ENCODE data around the gene IL17RA. TPM values are rescaled to one million over a fixed set of nuclear protein-coding genes. Genes with fewer than 3 reads are reported as not detected.

The IL17RA gene
- total RNA-seq, 1 experiment from 2014 or later, result 7.1 TPM

DNA sequence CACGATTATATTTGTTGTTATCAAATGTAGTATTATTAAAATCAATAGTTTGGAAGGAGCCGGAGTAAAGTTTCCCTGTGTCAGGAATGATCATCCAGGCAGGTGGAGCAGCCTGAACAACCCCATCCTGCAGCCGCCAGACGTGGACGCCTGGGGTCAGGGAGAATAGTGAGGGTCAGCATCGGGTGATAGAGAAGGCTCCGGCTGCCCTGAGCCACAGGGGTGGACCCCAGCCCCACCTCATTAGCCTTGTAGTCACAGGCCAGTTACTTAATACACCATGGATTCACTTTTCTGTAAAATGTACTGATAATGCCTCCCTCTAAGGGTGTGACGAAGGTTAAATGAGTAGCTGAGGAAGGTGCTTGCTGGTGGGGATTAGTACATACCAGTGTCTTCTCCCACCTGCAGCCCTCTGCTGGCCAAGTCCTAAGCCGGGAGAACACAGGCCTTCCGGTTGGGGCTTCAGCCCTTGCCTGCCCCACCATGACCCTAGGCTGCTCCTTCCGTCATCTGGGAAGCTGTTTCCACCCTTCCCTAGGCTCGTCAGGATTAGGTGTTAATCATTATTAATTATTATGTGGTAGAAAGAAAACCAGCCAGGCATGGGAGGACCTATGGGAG is 21.5 kb downstream of the IL17RA start:
- no peak overlapping the region for H2AFZ ChIP-seq (ENCODE audit: low read length)
- H3K9me3 ChIP-seq (ENCODE audit: low read length), result no peaks in the 10 kb centered on the region
- no peak overlapping the region for H3K4me2 ChIP-seq (ENCODE audit: low read depth, low read length, poor library complexity, severe bottlenecking)
- peaks cover 7% of the 10 kb centered on the region for H3K4me1 ChIP-seq (ENCODE audit: low read length)
- H3K9me2 ChIP-seq (replicated peaks; ENCODE audit: insufficient read depth, low read length), result no peaks in the 10 kb centered on the region
- no peak overlapping the region for H3K9ac ChIP-seq (ENCODE audit: low read length)
- no peak overlapping the region for H3K27ac ChIP-seq (ENCODE audit: low read length)
- no peaks in the 10 kb centered on the region for H3K36me3 ChIP-seq (ENCODE audit: insufficient read depth, low read length)
- H3K4me3 ChIP-seq (ENCODE audit: low read length), result no peak overlapping the region
- H4K20me1 ChIP-seq (ENCODE audit: insufficient read depth, low read depth, low read length), result peaks cover 2% of the 10 kb centered on the region; the same call in 1 of the 2 replicates
- no peaks in the 10 kb centered on the region for H3K79me2 ChIP-seq (ENCODE audit: low read length)
- DNase-seq, result no peak
- no peaks in the 10 kb centered on the region for H3K27me3 ChIP-seq (ENCODE audit: low read length)

DNA sequence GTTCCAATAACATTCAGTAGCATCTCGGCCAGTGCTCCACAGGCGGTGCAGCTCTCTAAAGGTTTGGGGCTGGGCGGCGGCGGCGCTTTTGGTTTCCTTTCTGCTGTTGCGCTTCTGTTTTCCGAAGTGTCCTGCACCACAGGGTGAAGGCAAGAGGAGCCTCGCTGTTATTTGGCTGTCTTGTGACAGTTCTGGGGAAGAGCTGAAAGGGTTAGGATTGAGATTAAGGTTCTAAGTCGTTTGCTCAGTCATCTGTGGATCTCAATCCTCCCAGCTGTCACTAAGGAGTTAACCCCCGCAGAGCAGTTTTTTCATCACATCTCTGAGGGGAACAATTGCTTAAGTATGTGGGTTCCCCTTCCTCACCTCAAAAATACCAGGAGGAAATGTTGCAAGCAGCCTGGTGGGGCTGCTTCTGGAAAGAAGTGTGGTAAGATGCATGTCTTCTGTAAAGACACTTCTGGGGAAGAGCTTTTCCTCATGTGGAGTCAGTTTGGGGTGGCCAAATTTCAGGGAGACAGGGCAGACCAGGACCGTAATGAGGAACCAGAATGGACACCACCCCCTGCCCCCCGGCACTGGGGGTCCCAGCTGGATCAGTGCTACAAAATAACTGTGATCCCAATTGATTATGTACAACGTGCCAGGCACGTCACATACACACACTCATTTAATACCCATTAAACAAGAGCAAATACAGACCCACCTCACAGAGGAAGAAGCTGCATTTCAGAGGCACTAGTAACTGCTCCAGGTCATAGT is 22.2 kb downstream of the IL17RA start:
- Histone ChIP-seq H3K36me3 (ENCODE audit: insufficient read depth, low read length) (no peaks in the 10 kb centered on the region), H4K20me1 (ENCODE audit: insufficient read depth, low read depth, low read length) (peaks cover 4% of the 10 kb centered on the region; the same call in 1 of the 2 replicates), H3K4me1 (ENCODE audit: low read length) (peaks cover 7% of the 10 kb centered on the region), H3K4me2 (ENCODE audit: low read depth, low read length, poor library complexity, severe bottlenecking) (no peak overlapping the region), H2AFZ (ENCODE audit: low read length) (no peak overlapping the region), H3K79me2 (ENCODE audit: low read length) (no peaks in the 10 kb centered on the region), H3K9ac (ENCODE audit: low read length) (no peak overlapping the region), H3K27ac (ENCODE audit: low read length) (no peak overlapping the region), H3K9me3 (ENCODE audit: low read length) (no peaks in the 10 kb centered on the region), H3K4me3 (ENCODE audit: low read length) (no peak overlapping the region), H3K9me2 (replicated peaks; ENCODE audit: insufficient read depth, low read length) (no peaks in the 10 kb centered on the region), H3K27me3 (ENCODE audit: low read length) (no peaks in the 10 kb centered on the region)
- DNase-seq, result no peak

DNA sequence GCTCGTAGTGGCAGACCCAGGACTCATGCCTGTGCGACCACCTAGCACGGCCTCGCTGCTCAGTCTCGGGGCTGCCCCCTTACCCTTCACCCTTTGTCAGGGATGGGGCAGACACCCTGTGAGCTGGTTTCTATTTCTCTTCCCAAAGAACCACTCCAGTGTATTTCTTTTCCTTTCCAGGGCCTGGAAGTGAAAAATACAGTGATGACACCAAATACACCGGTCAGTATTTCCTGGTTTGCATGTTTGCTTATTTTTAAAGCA is 22.7 kb downstream of the IL17RA start:
- no peak for DNase-seq
- Histone ChIP-seq H3K4me1 (ENCODE audit: low read length) (peaks cover 7% of the 10 kb centered on the region), H4K20me1 (ENCODE audit: insufficient read depth, low read depth, low read length) (peaks cover 4% of the 10 kb centered on the region; the same call in 1 of the 2 replicates), H3K9me3 (ENCODE audit: low read length) (no peaks in the 10 kb centered on the region), H3K27ac (ENCODE audit: low read length) (no peak overlapping the region), H3K79me2 (ENCODE audit: low read length) (no peaks in the 10 kb centered on the region), H3K9ac (ENCODE audit: low read length) (no peak overlapping the region), H3K9me2 (replicated peaks; ENCODE audit: insufficient read depth, low read length) (no peaks in the 10 kb centered on the region), H2AFZ (ENCODE audit: low read length) (no peak overlapping the region), H3K4me3 (ENCODE audit: low read length) (no peak overlapping the region), H3K27me3 (ENCODE audit: low read length) (no peaks in the 10 kb centered on the region), H3K36me3 (ENCODE audit: insufficient read depth, low read length) (no peaks in the 10 kb centered on the region), H3K4me2 (ENCODE audit: low read depth, low read length, poor library complexity, severe bottlenecking) (no peak overlapping the region)

DNA sequence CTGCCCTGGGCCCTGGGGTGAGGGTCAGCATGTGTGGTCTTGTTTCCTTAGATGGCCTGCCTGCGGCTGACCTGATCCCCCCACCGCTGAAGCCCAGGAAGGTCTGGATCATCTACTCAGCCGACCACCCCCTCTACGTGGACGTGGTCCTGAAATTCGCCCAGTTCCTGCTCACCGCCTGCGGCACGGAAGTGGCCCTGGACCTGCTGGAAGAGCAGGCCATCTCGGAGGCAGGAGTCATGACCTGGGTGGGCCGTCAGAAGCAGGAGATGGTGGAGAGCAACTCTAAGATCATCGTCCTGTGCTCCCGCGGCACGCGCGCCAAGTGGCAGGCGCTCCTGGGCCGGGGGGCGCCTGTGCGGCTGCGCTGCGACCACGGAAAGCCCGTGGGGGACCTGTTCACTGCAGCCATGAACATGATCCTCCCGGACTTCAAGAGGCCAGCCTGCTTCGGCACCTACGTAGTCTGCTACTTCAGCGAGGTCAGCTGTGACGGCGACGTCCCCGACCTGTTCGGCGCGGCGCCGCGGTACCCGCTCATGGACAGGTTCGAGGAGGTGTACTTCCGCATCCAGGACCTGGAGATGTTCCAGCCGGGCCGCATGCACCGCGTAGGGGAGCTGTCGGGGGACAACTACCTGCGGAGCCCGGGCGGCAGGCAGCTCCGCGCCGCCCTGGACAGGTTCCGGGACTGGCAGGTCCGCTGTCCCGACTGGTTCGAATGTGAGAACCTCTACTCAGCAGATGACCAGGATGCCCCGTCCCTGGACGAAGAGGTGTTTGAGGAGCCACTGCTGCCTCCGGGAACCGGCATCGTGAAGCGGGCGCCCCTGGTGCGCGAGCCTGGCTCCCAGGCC is 23.7 kb downstream of the IL17RA start:
- Histone ChIP-seq H3K27me3 (ENCODE audit: low read length) (no peaks in the 10 kb centered on the region), H2AFZ (ENCODE audit: low read length) (no peak overlapping the region), H3K36me3 (ENCODE audit: insufficient read depth, low read length) (no peaks in the 10 kb centered on the region), H3K9me2 (replicated peaks; ENCODE audit: insufficient read depth, low read length) (no peaks in the 10 kb centered on the region), H4K20me1 (ENCODE audit: insufficient read depth, low read depth, low read length) (peaks cover 4% of the 10 kb centered on the region; the same call in 1 of the 2 replicates), H3K79me2 (ENCODE audit: low read length) (no peaks in the 10 kb centered on the region), H3K4me2 (ENCODE audit: low read depth, low read length, poor library complexity, severe bottlenecking) (no peak overlapping the region), H3K27ac (ENCODE audit: low read length) (no peak overlapping the region), H3K4me3 (ENCODE audit: low read length) (no peak overlapping the region), H3K9me3 (ENCODE audit: low read length) (no peaks in the 10 kb centered on the region), H3K4me1 (ENCODE audit: low read length) (peaks cover 7% of the 10 kb centered on the region), H3K9ac (ENCODE audit: low read length) (no peak overlapping the region)
- DNase-seq, result no peak

DNA sequence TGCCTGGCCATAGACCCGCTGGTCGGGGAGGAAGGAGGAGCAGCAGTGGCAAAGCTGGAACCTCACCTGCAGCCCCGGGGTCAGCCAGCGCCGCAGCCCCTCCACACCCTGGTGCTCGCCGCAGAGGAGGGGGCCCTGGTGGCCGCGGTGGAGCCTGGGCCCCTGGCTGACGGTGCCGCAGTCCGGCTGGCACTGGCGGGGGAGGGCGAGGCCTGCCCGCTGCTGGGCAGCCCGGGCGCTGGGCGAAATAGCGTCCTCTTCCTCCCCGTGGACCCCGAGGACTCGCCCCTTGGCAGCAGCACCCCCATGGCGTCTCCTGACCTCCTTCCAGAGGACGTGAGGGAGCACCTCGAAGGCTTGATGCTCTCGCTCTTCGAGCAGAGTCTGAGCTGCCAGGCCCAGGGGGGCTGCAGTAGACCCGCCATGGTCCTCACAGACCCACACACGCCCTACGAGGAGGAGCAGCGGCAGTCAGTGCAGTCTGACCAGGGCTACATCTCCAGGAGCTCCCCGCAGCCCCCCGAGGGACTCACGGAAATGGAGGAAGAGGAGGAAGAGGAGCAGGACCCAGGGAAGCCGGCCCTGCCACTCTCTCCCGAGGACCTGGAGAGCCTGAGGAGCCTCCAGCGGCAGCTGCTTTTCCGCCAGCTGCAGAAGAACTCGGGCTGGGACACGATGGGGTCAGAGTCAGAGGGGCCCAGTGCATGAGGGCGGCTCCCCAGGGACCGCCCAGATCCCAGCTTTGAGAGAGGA is 24.5 kb downstream of the IL17RA start:
- peaks cover 4% of the 10 kb centered on the region; the same call in 1 of the 2 replicates for H4K20me1 ChIP-seq (ENCODE audit: insufficient read depth, low read depth, low read length)
- no peaks in the 10 kb centered on the region for H3K36me3 ChIP-seq (ENCODE audit: insufficient read depth, low read length)

DNA sequence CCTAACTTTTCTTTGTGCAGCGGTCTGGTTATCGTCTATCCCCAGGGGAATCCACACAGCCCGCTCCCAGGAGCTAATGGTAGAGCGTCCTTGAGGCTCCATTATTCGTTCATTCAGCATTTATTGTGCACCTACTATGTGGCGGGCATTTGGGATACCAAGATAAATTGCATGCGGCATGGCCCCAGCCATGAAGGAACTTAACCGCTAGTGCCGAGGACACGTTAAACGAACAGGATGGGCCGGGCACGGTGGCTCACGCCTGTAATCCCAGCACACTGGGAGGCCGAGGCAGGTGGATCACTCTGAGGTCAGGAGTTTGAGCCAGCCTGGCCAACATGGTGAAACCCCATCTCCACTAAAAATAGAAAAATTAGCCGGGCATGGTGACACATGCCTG is 25.2 kb downstream of the IL17RA start:
- Histone ChIP-seq H3K9ac (ENCODE audit: low read length) (no peak overlapping the region), H3K4me3 (ENCODE audit: low read length) (no peak overlapping the region), H3K4me2 (ENCODE audit: low read depth, low read length, poor library complexity, severe bottlenecking) (no peak overlapping the region), H3K27me3 (ENCODE audit: low read length) (no peaks in the 10 kb centered on the region), H3K27ac (ENCODE audit: low read length) (no peak overlapping the region), H3K4me1 (ENCODE audit: low read length) (peaks cover 1% of the 10 kb centered on the region; the same call in 1 of the 2 replicates), H3K9me3 (ENCODE audit: low read length) (no peaks in the 10 kb centered on the region), H3K36me3 (ENCODE audit: insufficient read depth, low read length) (no peaks in the 10 kb centered on the region), H3K79me2 (ENCODE audit: low read length) (no peaks in the 10 kb centered on the region), H4K20me1 (ENCODE audit: insufficient read depth, low read depth, low read length) (peaks cover 4% of the 10 kb centered on the region; the same call in 1 of the 2 replicates), H2AFZ (ENCODE audit: low read length) (no peak overlapping the region), H3K9me2 (replicated peaks; ENCODE audit: insufficient read depth, low read length) (no peaks in the 10 kb centered on the region)
- no peak for DNase-seq

More for the DNA sequence above, 24.5 kb downstream of the IL17RA start:
- Histone ChIP-seq H2AFZ (ENCODE audit: low read length) (no peak overlapping the region), H3K4me1 (ENCODE audit: low read length) (peaks cover 7% of the 10 kb centered on the region), H3K9me3 (ENCODE audit: low read length) (no peaks in the 10 kb centered on the region), H3K79me2 (ENCODE audit: low read length) (no peaks in the 10 kb centered on the region), H3K27me3 (ENCODE audit: low read length) (no peaks in the 10 kb centered on the region), H3K4me2 (ENCODE audit: low read depth, low read length, poor library complexity, severe bottlenecking) (no peak overlapping the region), H3K9ac (ENCODE audit: low read length) (no peak overlapping the region), H3K27ac (ENCODE audit: low read length) (no peak overlapping the region), H3K9me2 (replicated peaks; ENCODE audit: insufficient read depth, low read length) (no peaks in the 10 kb centered on the region), H3K4me3 (ENCODE audit: low read length) (no peak overlapping the region)
- no peak for DNase-seq

DNA sequence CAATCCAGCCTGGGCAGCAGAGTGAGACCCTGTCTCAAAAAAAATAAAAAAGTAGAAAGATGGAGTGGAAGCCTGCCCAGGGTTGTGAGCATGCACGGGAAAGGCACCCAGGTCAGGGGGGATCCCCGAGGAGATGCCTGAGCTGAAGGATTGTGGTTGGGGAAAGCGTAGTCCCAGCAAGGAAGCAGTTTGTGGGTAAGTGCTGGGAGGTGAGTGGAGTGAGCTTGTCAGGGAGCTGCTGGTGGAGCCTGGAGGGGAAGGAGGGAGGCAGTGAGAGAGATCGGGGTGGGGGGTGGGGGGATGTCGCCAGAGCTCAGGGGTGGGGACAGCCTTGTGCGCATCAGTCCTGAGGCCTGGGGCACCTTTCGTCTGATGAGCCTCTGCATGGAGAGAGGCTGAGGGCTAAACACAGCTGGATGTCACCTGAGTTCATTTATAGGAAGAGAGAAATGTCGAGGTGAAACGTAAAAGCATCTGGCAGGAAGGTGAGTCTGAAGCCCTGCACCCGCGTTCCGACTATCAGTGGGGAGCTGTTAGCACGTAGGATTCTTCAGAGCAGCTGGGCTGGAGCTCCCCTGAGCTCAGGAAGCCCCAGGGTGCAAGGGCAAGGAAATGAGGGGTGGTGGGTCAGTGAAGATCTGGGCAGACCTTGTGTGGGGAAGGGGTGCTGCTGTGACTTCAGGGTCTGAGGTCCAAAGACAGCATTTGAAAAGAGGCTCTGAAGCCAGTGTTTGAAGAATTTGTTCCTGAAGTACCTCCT is 26.2 kb downstream of the IL17RA start:
- no peaks in the 10 kb centered on the region for H3K27me3 ChIP-seq (ENCODE audit: low read length)
- H2AFZ ChIP-seq (ENCODE audit: low read length), result no peak overlapping the region
- no peak overlapping the region for H3K27ac ChIP-seq (ENCODE audit: low read length)
- H3K4me3 ChIP-seq (ENCODE audit: low read length), result no peak overlapping the region
- no peaks in the 10 kb centered on the region for H3K36me3 ChIP-seq (ENCODE audit: insufficient read depth, low read length)
- H3K4me1 ChIP-seq (ENCODE audit: low read length), result no peaks in the 10 kb centered on the region
- no peak overlapping the region for H3K9ac ChIP-seq (ENCODE audit: low read length)
- no peaks in the 10 kb centered on the region for H3K9me2 ChIP-seq (replicated peaks; ENCODE audit: insufficient read depth, low read length)
- H3K79me2 ChIP-seq (ENCODE audit: low read length), result no peaks in the 10 kb centered on the region
- H3K9me3 ChIP-seq (ENCODE audit: low read length), result no peaks in the 10 kb centered on the region
- no peak for DNase-seq
- peaks cover 4% of the 10 kb centered on the region; the same call in 1 of the 2 replicates for H4K20me1 ChIP-seq (ENCODE audit: insufficient read depth, low read depth, low read length)
- no peak overlapping the region for H3K4me2 ChIP-seq (ENCODE audit: low read depth, low read length, poor library complexity, severe bottlenecking)

All from Karpas-422 (cell line).